ENCODE data around the gene FBXO46. TPM values are rescaled to one million over a fixed set of nuclear protein-coding genes. Genes with fewer than 3 reads are reported as not detected.

FBXO46 gene
- total RNA-seq, 2 donors from 2014 or later, result 9.9 to 15.0 TPM

GRCh38 chr19:45771311-45771933 is 40.7 kb upstream of the FBXO46 start:
- ATAC-seq (ENCODE audit: insufficient number of reproducible peaks, low FRiP score, low read depth) (no peak), DNase-seq (ENCODE audit: low spot score) (no peak)
- Histone ChIP-seq H3K27ac (peak overlapping the region; percentile 83 to 98), H3K36me3 (peaks cover 29% of the 10 kb centered on the region), H3K27me3 (replicated peaks; ENCODE audit: insufficient read depth) (no peaks in the 10 kb centered on the region), H3K9me3 (no peaks in the 10 kb centered on the region), H3K4me1 (ENCODE audit: control insufficient read depth in 1 of 2, low read depth in 2 of 2) (peaks cover 2 to 16% of the 10 kb centered on the region in 2 donors), H3K4me3 (no peak overlapping the region)
- TF ChIP-seq CTCF (IDR thresholded peaks at IDR 0.05), result no peak

GRCh38 chr19:45770192-45771101 is 39.8 kb upstream of the FBXO46 start:
- Histone ChIP-seq H3K4me3 (peak overlapping the region; percentile 98), H3K36me3 (peaks cover 27% of the 10 kb centered on the region), H3K4me1 (ENCODE audit: control insufficient read depth in 1 of 2, low read depth in 2 of 2) (peaks cover 12 to 26% of the 10 kb centered on the region in 2 donors), H3K27me3 (replicated peaks; ENCODE audit: insufficient read depth) (no peaks in the 10 kb centered on the region), H3K27ac (peak overlapping the region; percentile 83 to 98), H3K9me3 (no peaks in the 10 kb centered on the region)
- ATAC-seq (ENCODE audit: insufficient number of reproducible peaks, low FRiP score, low read depth) (peak; percentile 46), DNase-seq (ENCODE audit: low spot score) (peak; percentile 91)
- peak; percentile 98 for TF ChIP-seq CTCF (IDR thresholded peaks at IDR 0.05)

- no peak for DNase-seq (ENCODE audit: low spot score)
Observed at GRCh38 chr19:45769821-45770191, 39.1 kb upstream of the FBXO46 start.

GRCh38 chr19:45768984-45769782 is 38.5 kb upstream of the FBXO46 start, which contains the start of gene SIX5:
Gene SIX5, minus strand, starts transcription at chr19:45769252. Its CDS starts 408 bp downstream, at chr19:45768844.
- no peaks in the 10 kb centered on the region for H3K27me3 ChIP-seq (replicated peaks; ENCODE audit: insufficient read depth)
- peak within 1 kb of the TSS; percentile 98 for H3K4me3 ChIP-seq
- no peak for TF ChIP-seq CTCF (IDR thresholded peaks at IDR 0.05)
- ATAC-seq (ENCODE audit: insufficient number of reproducible peaks, low FRiP score, low read depth) (peak; percentile 62), DNase-seq (ENCODE audit: low spot score) (peak; percentile 88)
- H3K27ac ChIP-seq, result peak within 1 kb of the TSS; percentile 94 to 98
- H3K9me3 ChIP-seq, result no peaks in the 10 kb centered on the region
- H3K4me1 ChIP-seq (ENCODE audit: control insufficient read depth in 1 of 2, low read depth in 2 of 2), result peaks cover 24 to 38% of the 10 kb centered on the region in 2 donors
- peaks cover 21% of the 10 kb centered on the region for H3K36me3 ChIP-seq

More at GRCh38 chr19:45769821-45770191, 39.1 kb upstream of the FBXO46 start:
- Histone ChIP-seq H3K4me3 (peak overlapping the region; percentile 98), H3K9me3 (no peaks in the 10 kb centered on the region), H3K27ac (peak overlapping the region; percentile 83 to 98), H3K36me3 (peaks cover 22% of the 10 kb centered on the region), H3K27me3 (replicated peaks; ENCODE audit: insufficient read depth) (no peaks in the 10 kb centered on the region), H3K4me1 (ENCODE audit: control insufficient read depth in 1 of 2, low read depth in 2 of 2) (peaks cover 18 to 32% of the 10 kb centered on the region in 2 donors)
- TF ChIP-seq CTCF (IDR thresholded peaks at IDR 0.05), result no peak
- no peak for ATAC-seq (ENCODE audit: insufficient number of reproducible peaks, low FRiP score, low read depth)
